Neural cell (in vitro differentiated cells): ENCODE results near the gene C6orf136. TPM values are rescaled to one million over a fixed set of nuclear protein-coding genes. Genes with fewer than 3 reads are reported as not detected.

Source experiments
- H2AFZ ChIP-seq: fragments of 200-600, 300-800 bp; sonication (generic), shearing (Covaris generic); 2 replicates; pipeline ENCODE4 v1.6.0; 2014; ENCODE audit warnings: low read depth, mild to moderate bottlenecking, antibody characterized with exemption, low read length, moderate library complexity
- H3F3A ChIP-seq: fragments of 200-600 bp; shearing (Covaris generic); 2 replicates; pipeline ENCODE4 v1.6.1; 2016; ENCODE audit warnings: mild to moderate bottlenecking, moderate library complexity, mixed read lengths, antibody characterized with exemption, low read length; ENCODE audit not compliant: insufficient read depth, poor library complexity, severe bottlenecking
- H3K27ac ChIP-seq: fragments of 200-600, 300-800 bp; sonication (generic), shearing (Covaris generic); 2 replicates; pipeline ENCODE4 v1.5.1; 2014; ENCODE audit warnings: mild to moderate bottlenecking, low read length, moderate library complexity
- H3K27me3 ChIP-seq: fragments of 300-800, 200-600 bp; sonication (generic), shearing (Covaris generic); 2 replicates; pipeline ENCODE4 v1.6.0; 2014; ENCODE audit warnings: mild to moderate bottlenecking, low read depth, low read length, moderate library complexity; ENCODE audit not compliant: insufficient read depth
- H3K36me3 ChIP-seq: fragments of 300-800, 200-600 bp; sonication (generic), shearing (Covaris generic); 2 replicates; pipeline ENCODE4 v1.5.1; 2014; ENCODE audit warnings: mild to moderate bottlenecking, antibody characterized with exemption, low read length, moderate library complexity; ENCODE audit not compliant: insufficient read depth
- H3K4me2 ChIP-seq: fragments of 300-800, 200-600 bp; sonication (generic), shearing (Covaris generic); 2 replicates; pipeline ENCODE4 v1.6.0; 2014; ENCODE audit warnings: mild to moderate bottlenecking, low read length
- H3K4me3 ChIP-seq: fragments of 300-800, 200-600 bp; sonication (generic), shearing (Covaris generic); 2 replicates; pipeline ENCODE4 v1.5.1; 2014; ENCODE audit warnings: mild to moderate bottlenecking, low read length, moderate library complexity
- H3K79me2 ChIP-seq: fragments of 200-600 bp; shearing (Covaris generic); replicated peaks from 2 replicates; pipeline ENCODE4 v1.6.0; 2014; ENCODE audit warnings: mild to moderate bottlenecking, low read length, moderate library complexity; ENCODE audit not compliant: insufficient read depth
- H3K9ac ChIP-seq: fragments of 300-800, 200-600 bp; sonication (generic), shearing (Covaris generic); 2 replicates; pipeline ENCODE4 v1.6.1; 2016; ENCODE audit warnings: mild to moderate bottlenecking, low read length, mixed read lengths
- H3K9me2 ChIP-seq: fragments of 200-600 bp; shearing (Covaris generic); 2 replicates; pipeline ENCODE4 v1.6.1; 2016; ENCODE audit warnings: mild to moderate bottlenecking, low read length, mixed read lengths; ENCODE audit not compliant: insufficient read depth
- H3K9me3 ChIP-seq: fragments of 200-600, 300-800 bp; sonication (generic), shearing (Covaris generic); 2 replicates; pipeline ENCODE4 v1.6.1; 2016; ENCODE audit warnings: mild to moderate bottlenecking, mixed run types, low read length, moderate library complexity, mixed read lengths
- H4K20me1 ChIP-seq: fragments of 200-600 bp; shearing (Covaris generic); 2 replicates; pipeline ENCODE4 v1.6.1; 2016; ENCODE audit warnings: mild to moderate bottlenecking, mixed run types; ENCODE audit not compliant: insufficient read depth
- CTCF ChIP-seq: fragments of 450-650 bp; IDR thresholded peaks from 2 replicates; pipeline ENCODE4 v1.5.1; 2014; ENCODE audit warnings: antibody characterized with exemption, mild to moderate bottlenecking, moderate library complexity; ENCODE audit not compliant: poor library complexity, severe bottlenecking
- EP300 ChIP-seq: fragments of 450-650 bp; conservative IDR thresholded peaks from 2 replicates; pipeline ENCODE4 v1.6.1; 2014; ENCODE audit warnings: antibody characterized with exemption, mild to moderate bottlenecking, moderate library complexity; ENCODE audit not compliant: poor library complexity, severe bottlenecking
- EZH2 ChIP-seq: fragments of 200-600, 300-800 bp; shearing (Covaris generic), sonication (generic); IDR thresholded peaks from 2 replicates; pipeline ENCODE4 v1.6.1; 2014; ENCODE audit warnings: antibody characterized with exemption, low read length, borderline replicate concordance, mild to moderate bottlenecking; ENCODE audit not compliant: insufficient read depth, poor library complexity, severe bottlenecking
- MXI1 ChIP-seq: fragments of 450-650 bp; conservative IDR thresholded peaks from 2 replicates; pipeline ENCODE4 v1.6.1; 2014; ENCODE audit warnings: antibody characterized with exemption, mild to moderate bottlenecking; ENCODE audit not compliant: poor library complexity, severe bottlenecking
- POLR2AphosphoS5 ChIP-seq: IDR thresholded peaks from 2 replicates; pipeline ENCODE4 v1.6.1; 2012
- RAD21 ChIP-seq: fragments of 450-650 bp; conservative IDR thresholded peaks from 2 replicates; pipeline ENCODE4 v1.6.1; 2014; ENCODE audit warnings: antibody characterized with exemption, mild to moderate bottlenecking, moderate library complexity
- REST ChIP-seq: IDR thresholded peaks from 2 replicates; pipeline ENCODE4 v1.6.1; 2012; ENCODE audit warnings: borderline replicate concordance
- SMC3 ChIP-seq: fragments of 450-650 bp; conservative IDR thresholded peaks from 2 replicates; pipeline ENCODE4 v1.6.1; 2014; ENCODE audit warnings: antibody characterized with exemption, mild to moderate bottlenecking, moderate library complexity; ENCODE audit not compliant: poor library complexity
- TAF1 ChIP-seq: IDR thresholded peaks from 2 replicates; pipeline ENCODE4 v1.6.1; 2012; ENCODE audit warnings: low read depth
- polyA plus RNA-seq: library from polyadenylated mRNA; depleted of rRNA; stranded (reverse); fragments of >200 nt; gene quantifications from 2 replicates; pipeline ENCODE4 v1.2.3, GENCODE V29; 2014

C6orf136 gene
- polyA plus RNA-seq, 1 donor from 2014 or later, result 12.4 TPM

- Histone ChIP-seq H3F3A (no peaks in the 10 kb centered on the region), H3K36me3 (no peaks in the 10 kb centered on the region), H4K20me1 (no peaks in the 10 kb centered on the region), H3K9me3 (no peaks in the 10 kb centered on the region), H3K4me2 (no peak overlapping the region), H3K27me3 (no peaks in the 10 kb centered on the region), H3K27ac (no peak overlapping the region), H3K9ac (no peak overlapping the region), H3K79me2 (no peaks in the 10 kb centered on the region), H3K9me2 (no peaks in the 10 kb centered on the region), H2AFZ (no peak overlapping the region), H3K4me3 (no peak overlapping the region)
- TF ChIP-seq POLR2AphosphoS5 (no peak), RAD21 (no peak)
These were observed 8.8 kb downstream of the C6orf136 start for GRCh38 chr6:30655743-30656094.

- Histone ChIP-seq H3K36me3 (no peaks in the 10 kb centered on the region), H3K4me2 (no peak overlapping the region)
These were observed 9.6 kb downstream of the C6orf136 start for GRCh38 chr6:30656513-30656912.

More at GRCh38 chr6:30656513-30656912, 9.6 kb downstream of the C6orf136 start:
- no peaks in the 10 kb centered on the region for H4K20me1 ChIP-seq
- no peaks in the 10 kb centered on the region for H3K9me2 ChIP-seq
- no peaks in the 10 kb centered on the region for H3K27me3 ChIP-seq
- H2AFZ ChIP-seq, result no peak overlapping the region
- no peak overlapping the region for H3K9ac ChIP-seq
- H3F3A ChIP-seq, result no peaks in the 10 kb centered on the region
- no peak overlapping the region for H3K27ac ChIP-seq
- H3K9me3 ChIP-seq, result no peaks in the 10 kb centered on the region
- TF ChIP-seq EZH2 (no peak), POLR2AphosphoS5 (no peak), REST (no peak), CTCF (no peak), TAF1 (no peak), EP300 (no peak), MXI1 (no peak), SMC3 (no peak), RAD21 (no peak)
- H3K4me3 ChIP-seq, result no peak overlapping the region
- H3K79me2 ChIP-seq, result no peaks in the 10 kb centered on the region
